Ovary (tissue), 9 donors: ENCODE measurements around the gene SPACA4. TPM values are rescaled to one million over a fixed set of nuclear protein-coding genes. Genes with fewer than 3 reads are reported as not detected.

ENCODE experiments used
- DNase-seq, 5 donors: peaks; one replicate each; pipeline ENCODE4 v3.0.0-alpha.2; 2019 to 2020
- H3K27ac ChIP-seq, 2 donors: fragments of 200-600 bp; one replicate each; pipeline versions ENCODE4 v1.5.1 to v1.8.0; 2019 to 2022
- H3K27me3 ChIP-seq: fragments of 200-600 bp; one replicate; pipeline ENCODE4 v1.8.0; 2022
- H3K36me3 ChIP-seq: fragments of 200-600 bp; sonication (generic); one replicate; pipeline ENCODE4 v1.5.1; 2019
- H3K4me1 ChIP-seq: one replicate; pipeline ENCODE4 v1.8.1; 2013; ENCODE audit warnings: mild to moderate bottlenecking, moderate library complexity; ENCODE audit not compliant: insufficient read depth
- H3K4me3 ChIP-seq: fragments of 200-600 bp; sonication (generic); one replicate; pipeline ENCODE4 v1.5.1; 2017
- H3K9me3 ChIP-seq, 2 donors: fragments of 200-600 bp in 1 of 2; sonication (generic) in 1 of 2; one replicate each; pipeline versions ENCODE4 v1.5.1 to v1.8.1; 2013 to 2019; ENCODE audit warnings: mild to moderate bottlenecking in 1 of 2, moderate library complexity in 1 of 2
- CTCF ChIP-seq, 3 donors: fragments of 450-650 bp in 2 of 3; fragments of 200-600 bp in 1 of 3; IDR thresholded peaks; one replicate each; pipeline versions ENCODE4 v1.5.1 to v1.8.0; 2016 to 2022; ENCODE audit warnings: antibody characterized with exemption in 3 of 3, mild to moderate bottlenecking in 1 of 3
- EP300 ChIP-seq: sonication (generic); formaldehyde crosslinking; IDR thresholded peaks from one replicate; pipeline ENCODE4 v1.6.1; 2017; ENCODE audit warnings: antibody characterized with exemption
- POLR2A ChIP-seq: fragments of 450-650 bp; IDR thresholded peaks from one replicate; pipeline ENCODE4 v1.6.1; 2017; ENCODE audit warnings: antibody characterized with exemption, mild to moderate bottlenecking, moderate library complexity
- WGBS, 3 donors: extraction: QIAGEN DNeasy Blood & Tissue Kit in 1 of 3; methylation state at CpG; one replicate each; pipeline versions ENCODE4 v1.1.5 to v1.1.7; 2013 to 2017; 5-methylcytosine and 5-hydroxymethylcytosine counted together
- intact Hi-C, 4 donors: fragments of 100-400 bp; cut with DNase I; formaldehyde crosslinking; loops; one replicate each; pipeline versions ENCODE4 v1.11.0 to v1.15.1; 2022 to 2023
- polyA plus RNA-seq, 2 donors: library from polyadenylated mRNA; stranded (reverse); fragments of 200-250 nt in 1 of 2; fragments of 350-450 nt in 1 of 2; fragmentation: Illumina TruSeq in 1 of 2; extraction: RNeasy Lipid Tissue Mini Kit (QIAGEN cat#74804) in 1 of 2; gene quantifications; one replicate each; pipeline ENCODE4 v1.2.3, GENCODE V29; 2013 to 2014
- total RNA-seq, 7 donors: library from RNA; depleted of rRNA in 2 of 7; stranded (reverse); fragments of >200 nt in 2 of 7; fragmentation: NEBNext Ultra II Directional in 3 of 7; extraction: Animal tissue kit (Norgen Biotek cat#: 25700) in 3 of 7; gene quantifications; one replicate each; pipeline versions ENCODE4 v1.1.0 to v1.2.4, GENCODE V29; 2016 to 2023
- donor health status: DM: no; HTN: no; CAD: no; lungs with moderate emphysema.
- donor health status: DM: no; HTN: no; CAD: no.
- donor health status: Bipolar disorder and iron deficiency.
- donor health status: DM: yes; HTN: yes; CAD: no.
- donor health status: DM: no; HTN: no; CAD: no.
- donor health status: DM: yes; HTN: yes; CAD: no.

SPACA4 gene
- total and polyA plus RNA-seq, 9 donors, result not detected

GRCh38 chr19:48635966-48636858, 29.7 kb downstream of the SPACA4 start:
- H3K27ac ChIP-seq, result peak overlapping the region; percentile 89 to 93
- peak; percentile 71 to 78 (median 76) for DNase-seq
- no peak for TF ChIP-seq CTCF (IDR thresholded peaks at IDR 0.05)
- TF ChIP-seq POLR2A, result no peak
- TF ChIP-seq EP300, result no peak
- no peaks in the 10 kb centered on the region for H3K27me3 ChIP-seq
- 1 to 2% (median 1%) methylated on average over 35 of the region's 35 CpGs for whole genome bisulfite sequencing, 3 donors
- H3K4me3 ChIP-seq, result peak overlapping the region; percentile 60
- peaks cover 13% of the 10 kb centered on the region for H3K4me1 ChIP-seq
- intact Hi-C loops, result no loop called here
- no peaks in the 10 kb centered on the region for H3K36me3 ChIP-seq
- no peaks in the 10 kb centered on the region for H3K9me3 ChIP-seq

DNA sequence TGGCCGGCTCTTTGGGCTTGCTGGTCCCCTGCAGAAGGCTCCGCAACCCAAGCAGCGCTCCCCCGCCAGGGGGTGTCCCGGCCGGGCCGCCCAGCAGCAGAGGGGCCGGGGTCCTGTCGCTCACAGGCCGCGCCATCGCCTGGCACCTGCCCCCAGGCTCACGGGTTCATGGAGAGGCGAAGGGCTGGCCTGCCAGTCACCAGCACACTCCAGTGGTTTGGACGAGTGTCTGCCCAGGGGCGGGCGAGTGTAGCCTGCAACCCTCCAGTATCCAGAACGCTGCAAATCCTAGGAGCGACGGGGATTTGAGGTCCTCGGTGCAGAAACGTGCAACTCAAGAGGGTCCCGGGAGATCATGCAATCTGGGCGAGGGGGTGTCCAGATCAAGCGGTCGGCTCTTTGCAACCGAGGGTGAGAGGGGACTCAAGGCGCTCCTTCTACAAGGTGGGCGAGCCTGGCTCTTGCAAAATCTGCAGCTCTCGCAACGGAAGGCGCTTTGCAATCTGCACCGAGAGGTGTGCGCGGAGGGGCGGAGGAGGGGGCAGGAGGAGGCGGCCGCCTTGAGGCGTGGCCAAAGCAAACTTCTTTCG, 30.4 kb downstream of the SPACA4 start, which contains the start of gene DBP:
Gene DBP, minus strand, starts transcription at position 521 of the 590 bp plus-strand sequence. Its CDS starts 385 bp downstream, at position 136.
- no peaks in the 10 kb centered on the region for H3K27me3 ChIP-seq
- peaks cover 13% of the 10 kb centered on the region for H3K4me1 ChIP-seq
- DNase-seq, result peak in 3 of 5 donors; percentile 74 to 77 (median 76)
- 0 to 2% (median 0%) methylated on average over 30 to 40 of the region's 40 CpGs for WGBS, 3 donors
- intact Hi-C loops, result no loop called here
- no peaks in the 10 kb centered on the region for H3K9me3 ChIP-seq
- peak within 1 kb of the TSS; percentile 60 for H3K4me3 ChIP-seq
- TF ChIP-seq POLR2A, result peak; percentile 42
- peak in 1 of 3 donors; percentile 30 for TF ChIP-seq CTCF (IDR thresholded peaks at IDR 0.05)
- no peak for TF ChIP-seq EP300
- no peaks in the 10 kb centered on the region for H3K36me3 ChIP-seq
- peak within 1 kb of the TSS; percentile 89 to 93 for H3K27ac ChIP-seq

- intact Hi-C loops, result no loop called here
- peaks cover 13% of the 10 kb centered on the region for H3K4me1 ChIP-seq
- TF ChIP-seq POLR2A, result peak; percentile 6
- peak; percentile 63 for TF ChIP-seq EP300
- TF ChIP-seq CTCF (IDR thresholded peaks at IDR 0.05), result no peak
- peak overlapping the region; percentile 60 for H3K4me3 ChIP-seq
- no peaks in the 10 kb centered on the region for H3K9me3 ChIP-seq
- peak; percentile 99 to 100 (median 100) for DNase-seq
- WGBS, 3 donors, result 0 to 1% (median 1%) methylated on average over 38 of the region's 38 CpGs
- no peaks in the 10 kb centered on the region for H3K36me3 ChIP-seq
- H3K27me3 ChIP-seq, result no peaks in the 10 kb centered on the region
- H3K27ac ChIP-seq, result peak overlapping the region; percentile 89 to 93
Measured at GRCh38 chr19:48637449-48637947, 31.0 kb downstream of the SPACA4 start.

DNA sequence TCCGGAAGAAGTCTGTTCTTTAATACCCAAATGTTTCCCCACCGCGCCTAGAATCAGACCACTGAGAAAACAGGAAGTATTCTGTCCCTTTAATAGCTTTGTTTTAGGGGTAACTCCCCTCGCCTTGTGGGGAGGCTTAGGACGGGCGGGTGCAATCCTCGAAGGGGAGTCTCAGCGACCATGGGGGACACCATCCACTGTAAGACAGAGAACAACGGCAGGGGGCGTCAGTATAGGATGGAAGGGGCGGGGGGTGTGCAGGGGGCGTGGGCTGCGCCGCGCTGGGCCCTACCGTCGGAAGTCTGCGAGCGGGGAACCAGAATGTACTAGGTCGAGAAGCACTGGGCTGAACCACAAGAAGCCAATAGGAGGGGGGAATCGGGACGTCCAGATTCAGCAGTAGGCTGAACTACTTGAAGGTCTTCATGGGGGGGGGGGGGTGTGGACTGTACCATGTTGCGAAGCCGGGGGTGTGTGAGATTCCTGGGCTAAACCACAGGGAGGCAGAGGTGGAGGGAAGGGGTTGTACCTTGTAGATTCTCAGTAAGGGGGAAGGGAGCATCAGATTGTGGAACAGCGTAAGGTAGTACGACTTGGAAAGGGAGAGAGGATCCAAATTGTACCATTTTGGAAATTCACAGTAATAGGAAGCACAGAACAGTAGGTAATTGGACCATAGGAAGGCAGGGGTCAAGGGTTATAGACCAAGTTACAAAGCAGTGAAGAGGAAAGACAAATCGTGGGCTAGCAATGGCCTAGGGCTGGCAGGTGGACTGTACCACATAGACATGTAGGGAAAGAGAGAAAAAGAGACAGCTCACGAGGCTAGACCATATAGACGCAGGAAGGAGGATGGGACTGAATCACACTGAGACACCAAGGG, 31.6 kb downstream of the SPACA4 start:
- TF ChIP-seq EP300, result no peak
- peak; percentile 61 for TF ChIP-seq POLR2A
- peak in 2 of 3 donors; percentile 15 to 23 for TF ChIP-seq CTCF (IDR thresholded peaks at IDR 0.05)
- H3K27ac ChIP-seq, result peak overlapping the region; percentile 89 to 93
- peaks cover 10% of the 10 kb centered on the region for H3K4me1 ChIP-seq
- no peaks in the 10 kb centered on the region for H3K9me3 ChIP-seq
- peak overlapping the region; percentile 51 for H3K4me3 ChIP-seq
- H3K27me3 ChIP-seq, result no peaks in the 10 kb centered on the region
- intact Hi-C loops, result no loop called here
- H3K36me3 ChIP-seq, result no peaks in the 10 kb centered on the region
- DNase-seq, result peak; percentile 87 to 92 (median 88)
- WGBS, 3 donors, result 7% methylated on average over 29 of the region's 29 CpGs
